Lower leg skin (tissue), 3 donors: ENCODE data around the gene PDXDC1.
"Not testable (repeated sequence)": the region's sequence is repeated elsewhere in the genome, so short reads cannot be mapped to it uniquely, and the experiment has no call there.

ENCODE experiments used
- POLR2A ChIP-seq, 2 donors: fragments of 450-650 bp; IDR thresholded peaks; one replicate each; pipeline ENCODE4 v1.6.1; 2016 to 2017; ENCODE audit warnings: antibody characterized with exemption in 2 of 2, mild to moderate bottlenecking in 1 of 2, moderate library complexity in 1 of 2
- TF ChIP-seq, protein P1 (sequence below), 3 donors: fragments of 450-650 bp; IDR thresholded peaks; one replicate each; pipeline ENCODE4 v1.5.1; 2016; ENCODE audit warnings: antibody characterized with exemption in 3 of 3, mild to moderate bottlenecking in 3 of 3, moderate library complexity in 2 of 3

DNA sequence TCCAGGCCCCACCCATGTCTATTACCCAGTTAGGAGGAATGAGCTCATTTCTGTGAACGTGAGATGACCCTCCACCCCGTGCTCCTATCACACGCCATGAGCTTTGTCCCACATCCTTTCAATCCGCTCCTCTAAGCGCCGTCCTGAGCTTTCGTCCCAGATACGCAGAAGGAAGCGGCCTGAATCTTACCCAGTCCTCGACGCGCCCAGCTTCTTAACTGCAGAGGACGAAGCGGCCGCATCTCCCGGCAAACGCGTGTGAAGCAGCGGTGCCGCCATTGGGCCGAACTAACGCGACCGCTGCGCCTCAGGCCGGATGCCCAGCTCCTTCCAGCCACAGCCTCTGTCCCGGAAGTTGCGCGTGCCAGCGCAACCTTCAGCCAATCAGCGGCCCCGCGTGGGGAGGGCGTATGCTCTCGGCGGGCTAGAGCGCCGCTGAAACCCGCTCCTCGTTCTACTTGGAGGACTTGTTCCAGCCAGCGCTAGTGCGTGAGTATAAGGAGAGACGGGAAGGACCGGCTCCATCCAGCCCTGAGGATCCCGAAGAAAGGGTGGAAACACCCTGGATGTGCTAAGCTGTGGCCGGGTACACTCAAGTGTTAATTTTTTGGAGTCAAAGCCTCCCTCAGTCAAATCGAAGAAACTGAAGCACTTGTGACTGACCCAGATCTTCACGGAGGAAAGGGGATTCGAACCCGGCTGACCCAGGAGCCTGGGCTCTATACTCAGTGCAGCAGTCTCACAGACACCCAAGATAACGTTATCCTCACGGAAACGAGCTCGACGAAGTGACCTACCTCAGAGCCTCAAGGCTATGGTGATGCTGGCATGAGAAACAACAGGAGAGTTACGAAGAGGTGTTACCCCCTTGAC lies 119.4 kb downstream of the PDXDC1 start, which contains the start of gene RRN3:
- TF ChIP-seq, protein P1, sequence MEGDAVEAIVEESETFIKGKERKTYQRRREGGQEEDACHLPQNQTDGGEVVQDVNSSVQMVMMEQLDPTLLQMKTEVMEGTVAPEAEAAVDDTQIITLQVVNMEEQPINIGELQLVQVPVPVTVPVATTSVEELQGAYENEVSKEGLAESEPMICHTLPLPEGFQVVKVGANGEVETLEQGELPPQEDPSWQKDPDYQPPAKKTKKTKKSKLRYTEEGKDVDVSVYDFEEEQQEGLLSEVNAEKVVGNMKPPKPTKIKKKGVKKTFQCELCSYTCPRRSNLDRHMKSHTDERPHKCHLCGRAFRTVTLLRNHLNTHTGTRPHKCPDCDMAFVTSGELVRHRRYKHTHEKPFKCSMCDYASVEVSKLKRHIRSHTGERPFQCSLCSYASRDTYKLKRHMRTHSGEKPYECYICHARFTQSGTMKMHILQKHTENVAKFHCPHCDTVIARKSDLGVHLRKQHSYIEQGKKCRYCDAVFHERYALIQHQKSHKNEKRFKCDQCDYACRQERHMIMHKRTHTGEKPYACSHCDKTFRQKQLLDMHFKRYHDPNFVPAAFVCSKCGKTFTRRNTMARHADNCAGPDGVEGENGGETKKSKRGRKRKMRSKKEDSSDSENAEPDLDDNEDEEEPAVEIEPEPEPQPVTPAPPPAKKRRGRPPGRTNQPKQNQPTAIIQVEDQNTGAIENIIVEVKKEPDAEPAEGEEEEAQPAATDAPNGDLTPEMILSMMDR (IDR thresholded peaks at IDR 0.05) = not testable (repeated sequence)
- TF ChIP-seq POLR2A (IDR thresholded peaks at IDR 0.05) = not testable (repeated sequence)
